CD14-positive monocyte (primary cell): ENCODE results near the gene TAOK1. TPM values are rescaled to one million over a fixed set of nuclear protein-coding genes. Genes with fewer than 3 reads are reported as not detected.

Experiments used
- DNase-seq, 3 donors: peaks; one replicate each; pipeline ENCODE4 v3.0.0-alpha.2; 2011 to 2022
- H2AFZ ChIP-seq: 2 replicates; pipeline ENCODE4 v1.6.0; 2012; ENCODE audit warnings: mild to moderate bottlenecking, low read depth, low read length, inconsistent platforms; ENCODE audit not compliant: insufficient read depth, poor library complexity, severe bottlenecking
- H3K27ac ChIP-seq, 2 donors: 1 replicate in 1 of 2; 2 replicates in 1 of 2; pipeline ENCODE4 v1.5.1; 2012 to 2013; ENCODE audit warnings: low read length in 2 of 2, control low read depth in 1 of 2, inconsistent platforms in 1 of 2, low read depth in 1 of 2, mild to moderate bottlenecking in 1 of 2
- H3K27me3 ChIP-seq, 2 donors: one replicate each; pipeline versions ENCODE4 v1.6.0 to v1.6.1; 2011 to 2013; ENCODE audit warnings: low read length in 2 of 2; ENCODE audit not compliant: control insufficient read depth in 2 of 2, insufficient read depth in 2 of 2
- H3K36me3 ChIP-seq, 2 donors: replicated peaks in 1 of 2; 1 replicate in 1 of 2; 2 replicates in 1 of 2; pipeline versions ENCODE4 v1.5.1 to v1.6.1; 2012 to 2013; ENCODE audit warnings: low read length in 2 of 2, control low read depth in 1 of 2, inconsistent platforms in 1 of 2, mild to moderate bottlenecking in 1 of 2; ENCODE audit not compliant: insufficient read depth in 2 of 2, control insufficient read depth in 1 of 2
- H3K4me1 ChIP-seq, 2 donors: 1 replicate in 1 of 2; 2 replicates in 1 of 2; pipeline versions ENCODE4 v1.5.1 to v1.6.1; 2012 to 2013; ENCODE audit warnings: low read length in 2 of 2, control low read depth in 1 of 2, inconsistent platforms in 1 of 2, mild to moderate bottlenecking in 1 of 2, moderate library complexity in 1 of 2; ENCODE audit not compliant: insufficient read depth in 2 of 2, control insufficient read depth in 1 of 2
- H3K4me2 ChIP-seq: replicated peaks from 2 replicates; pipeline ENCODE3; 2012; ENCODE audit warnings: low read length, moderate library complexity, mild to moderate bottlenecking; ENCODE audit not compliant: poor library complexity, severe bottlenecking; ENCODE audit errors: extremely low read depth
- H3K4me3 ChIP-seq, 3 experiments: fragments of 200-600 bp in 1 of 3; sonication (generic) in 1 of 3; replicated peaks in 1 of 3; 1 replicate in 2 of 3; 2 replicates in 1 of 3; pipeline ENCODE4 v1.5.1; 2011 to 2013; ENCODE audit warnings: low read length in 3 of 3, mild to moderate bottlenecking in 3 of 3, control low read depth in 2 of 3, low read depth in 2 of 3, inconsistent platforms in 1 of 3, moderate library complexity in 1 of 3
- H3K79me2 ChIP-seq: 2 replicates; pipeline ENCODE4 v1.6.0; 2012; ENCODE audit warnings: mild to moderate bottlenecking, control low read depth, inconsistent platforms, low read length, moderate library complexity; ENCODE audit not compliant: insufficient read depth
- H3K9ac ChIP-seq: 2 replicates; pipeline ENCODE4 v1.6.0; 2017; ENCODE audit warnings: low read length, mild to moderate bottlenecking; ENCODE audit not compliant: insufficient read depth, poor library complexity, severe bottlenecking
- H3K9me3 ChIP-seq, 2 donors: replicated peaks in 1 of 2; 1 replicate in 1 of 2; 2 replicates in 1 of 2; pipeline versions ENCODE4 v1.5.1 to v1.6.1; 2012 to 2013; ENCODE audit warnings: low read length in 2 of 2, control low read depth in 1 of 2; ENCODE audit not compliant: control insufficient read depth in 1 of 2, insufficient read depth in 1 of 2
- H4K20me1 ChIP-seq: 2 replicates; pipeline ENCODE4 v1.6.0; 2012; ENCODE audit warnings: mild to moderate bottlenecking, low read length, control low read depth, moderate library complexity; ENCODE audit not compliant: insufficient read depth
- H3K27ac Mint-ChIP-seq, 7 donors: one replicate each; pipeline ENCODE4 v1.8.0; 2020; ENCODE audit warnings: mild to moderate bottlenecking in 7 of 7, mixed read lengths in 7 of 7, moderate library complexity in 6 of 7, inconsistent platforms in 2 of 7
- H3K27me3 Mint-ChIP-seq, 3 donors: one replicate each; pipeline ENCODE4 v1.8.0; 2021 to 2022; ENCODE audit warnings: low read depth in 3 of 3, mild to moderate bottlenecking in 3 of 3, mixed read lengths in 3 of 3, moderate library complexity in 3 of 3, inconsistent platforms in 1 of 3
- H3K36me3 Mint-ChIP-seq, 2 donors: one replicate each; pipeline ENCODE4 v1.8.0; 2020; ENCODE audit warnings: mixed read lengths in 2 of 2, inconsistent platforms in 1 of 2, mild to moderate bottlenecking in 1 of 2
- H3K4me1 Mint-ChIP-seq: one replicate; pipeline ENCODE4 v1.8.0; 2020; ENCODE audit warnings: mild to moderate bottlenecking, mixed read lengths
- H3K4me3 Mint-ChIP-seq, 2 donors: one replicate each; pipeline ENCODE4 v1.8.0; 2020; ENCODE audit warnings: mild to moderate bottlenecking in 2 of 2, mixed read lengths in 2 of 2, moderate library complexity in 1 of 2
- H3K9me3 Mint-ChIP-seq, 7 donors: one replicate each; pipeline ENCODE4 v1.8.0; 2020 to 2022; ENCODE audit warnings: mixed read lengths in 7 of 7, mild to moderate bottlenecking in 6 of 7, moderate library complexity in 6 of 7, inconsistent platforms in 2 of 7
- CTCF ChIP-seq: fragments of 200-600 bp; IDR thresholded peaks from one replicate; pipeline ENCODE4 v1.8.0; 2022; ENCODE audit warnings: antibody characterized with exemption, mild to moderate bottlenecking
- WGBS: methylation state at CpG from one replicate; pipeline ENCODE4 v1.1.5; 2013; ENCODE audit warnings: missing lambda C conversion rate; ENCODE audit not compliant: insufficient coverage; 5-methylcytosine and 5-hydroxymethylcytosine counted together
- intact Hi-C, 2 donors: fragments of 100-400 bp; cut with micrococcal nuclease; formaldehyde crosslinking; loops; one replicate each; pipeline versions ENCODE4 v1.15.0 to v1.15.1; 2023
- polyA plus RNA-seq, 3 donors: library from polyadenylated mRNA; depleted of rRNA in 1 of 3; unstranded in 2 of 3; stranded (reverse) in 1 of 3; fragments of 300-500 nt in 2 of 3; fragments of >200 nt in 1 of 3; fragmentation: Illumina TruSeq in 2 of 3; gene quantifications; 1 replicate in 2 of 3; 2 replicates in 1 of 3; pipeline ENCODE4 v1.2.3, GENCODE V29; 2012 to 2021

Gene TAOK1
- polyA plus RNA-seq, 3 donors, result 2.4 to 13.9 (median 4.8) TPM

- H3K9ac ChIP-seq, result no peak overlapping the region
- no peaks in the 10 kb centered on the region for H3K79me2 ChIP-seq
- no peak for DNase-seq
- no peaks in the 10 kb centered on the region for H3K4me1 ChIP-seq
- no peaks in the 10 kb centered on the region for H3K4me1 Mint-ChIP-seq
- no peak overlapping the region for H3K4me2 ChIP-seq
- H3K36me3 Mint-ChIP-seq, result peaks cover 52 to 74% of the 10 kb centered on the region in 2 donors
- H3K27ac ChIP-seq, result no peak overlapping the region
- no peak overlapping the region for H3K4me3 Mint-ChIP-seq
- WGBS, result 100% methylated on average over 1 of the region's 4 CpGs
- H2AFZ ChIP-seq, result no peak overlapping the region
- peaks cover 48 to 84% of the 10 kb centered on the region in 2 donors for H3K36me3 ChIP-seq
- no peak overlapping the region for H3K27ac Mint-ChIP-seq
- no peaks in the 10 kb centered on the region for H3K27me3 ChIP-seq
- H3K9me3 ChIP-seq, result no peaks in the 10 kb centered on the region
- H3K27me3 Mint-ChIP-seq, result no peaks in the 10 kb centered on the region
- TF ChIP-seq CTCF, result no peak
- H3K9me3 Mint-ChIP-seq, result no peaks in the 10 kb centered on the region
- intact Hi-C loops, result no loop called here
- no peak overlapping the region for H3K4me3 ChIP-seq
- peaks cover 3% of the 10 kb centered on the region for H4K20me1 ChIP-seq
These were observed 153.9 kb downstream of the TAOK1 start for GRCh38 chr17:29544066-29544465.

- Mint-ChIP-seq H3K4me3 (no peak overlapping the region), H3K27ac (no peak overlapping the region), H3K4me1 (no peaks in the 10 kb centered on the region), H3K27me3 (no peaks in the 10 kb centered on the region), H3K36me3 (peaks cover 38 to 53% of the 10 kb centered on the region in 2 donors), H3K9me3 (no peaks in the 10 kb centered on the region)
- no peak overlapping the region for H3K4me3 ChIP-seq
- no peak overlapping the region for H2AFZ ChIP-seq
- H3K36me3 ChIP-seq, result peaks cover 37 to 64% of the 10 kb centered on the region in 2 donors
- no peaks in the 10 kb centered on the region for H3K27me3 ChIP-seq
- TF ChIP-seq CTCF, result no peak
- H3K4me2 ChIP-seq, result no peak overlapping the region
- H3K9me3 ChIP-seq, result no peaks in the 10 kb centered on the region
- no peak for DNase-seq
- H3K9ac ChIP-seq, result no peak overlapping the region
- H4K20me1 ChIP-seq, result peaks cover 9% of the 10 kb centered on the region
- no peaks in the 10 kb centered on the region for H3K79me2 ChIP-seq
- no peak overlapping the region for H3K27ac ChIP-seq
- intact Hi-C loops, result no loop called here
- no CpG with 5 or more reads among the region's 1 CpG for WGBS
- H3K4me1 ChIP-seq, result no peaks in the 10 kb centered on the region
These were observed 155.9 kb downstream of the TAOK1 start for GRCh38 chr17:29546085-29546484.
